CD4-positive, alpha-beta T cell treated with Interferon alpha-2 for 1 hour (primary cell): ENCODE data around the gene RAMP2.

Experiments used
- DNase-seq, 2 donors: peaks; one replicate each; pipeline ENCODE4 v3.0.0-alpha.2; 2020 to 2022

Gene RAMP2

DNA sequence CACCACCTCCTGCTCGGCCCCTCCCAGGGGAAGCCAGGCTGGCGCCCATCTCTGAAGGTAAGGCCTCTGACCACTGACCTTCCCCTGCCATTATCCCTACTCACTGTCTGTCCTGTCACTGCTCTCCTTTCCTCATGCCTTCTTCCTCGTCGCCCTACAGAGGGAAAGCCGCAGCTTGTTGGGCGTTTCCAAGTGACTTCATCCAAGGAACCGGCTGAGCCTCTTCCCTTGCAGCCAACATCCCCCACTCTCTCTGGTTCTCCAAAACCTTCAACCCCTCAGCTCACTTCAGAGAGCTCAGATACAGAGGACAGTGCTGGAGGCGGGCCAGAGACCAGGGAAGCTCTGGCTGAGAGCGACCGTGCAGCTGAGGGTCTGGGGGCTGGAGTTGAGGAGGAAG is 34.4 kb downstream of the RAMP2 start:
- no peak for DNase-seq

DNA sequence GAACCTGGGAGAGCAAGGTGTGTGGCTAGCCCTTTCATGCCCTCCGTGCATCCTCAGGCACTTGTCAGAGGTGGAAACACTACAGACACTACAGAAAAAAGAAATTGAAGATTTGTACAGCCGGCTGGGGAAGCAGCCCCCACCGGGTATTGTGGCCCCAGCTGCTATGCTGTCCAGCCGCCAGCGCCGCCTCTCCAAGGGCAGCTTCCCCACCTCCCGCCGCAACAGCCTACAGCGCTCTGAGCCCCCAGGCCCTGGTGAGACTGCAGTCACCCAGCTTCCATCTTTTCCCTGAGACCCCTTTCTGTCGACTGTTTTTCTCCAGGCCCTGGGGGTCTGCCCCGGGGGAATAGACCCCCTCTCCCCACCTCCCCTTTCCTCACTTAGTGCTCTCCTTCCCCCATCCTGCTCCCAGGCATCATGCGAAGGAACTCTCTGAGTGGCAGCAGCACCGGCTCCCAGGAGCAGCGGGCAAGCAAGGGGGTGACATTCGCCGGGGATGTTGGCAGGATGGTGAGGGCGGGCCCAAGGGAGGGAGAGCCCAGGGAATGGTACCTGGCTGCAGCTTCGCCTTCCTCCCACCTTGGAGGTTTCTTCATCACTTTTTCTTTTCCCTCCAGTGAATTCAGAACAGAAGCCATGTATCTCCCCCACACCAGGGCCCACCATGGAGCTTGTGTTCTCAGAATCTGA is 35.2 kb downstream of the RAMP2 start:
- no peak for DNase-seq

DNA sequence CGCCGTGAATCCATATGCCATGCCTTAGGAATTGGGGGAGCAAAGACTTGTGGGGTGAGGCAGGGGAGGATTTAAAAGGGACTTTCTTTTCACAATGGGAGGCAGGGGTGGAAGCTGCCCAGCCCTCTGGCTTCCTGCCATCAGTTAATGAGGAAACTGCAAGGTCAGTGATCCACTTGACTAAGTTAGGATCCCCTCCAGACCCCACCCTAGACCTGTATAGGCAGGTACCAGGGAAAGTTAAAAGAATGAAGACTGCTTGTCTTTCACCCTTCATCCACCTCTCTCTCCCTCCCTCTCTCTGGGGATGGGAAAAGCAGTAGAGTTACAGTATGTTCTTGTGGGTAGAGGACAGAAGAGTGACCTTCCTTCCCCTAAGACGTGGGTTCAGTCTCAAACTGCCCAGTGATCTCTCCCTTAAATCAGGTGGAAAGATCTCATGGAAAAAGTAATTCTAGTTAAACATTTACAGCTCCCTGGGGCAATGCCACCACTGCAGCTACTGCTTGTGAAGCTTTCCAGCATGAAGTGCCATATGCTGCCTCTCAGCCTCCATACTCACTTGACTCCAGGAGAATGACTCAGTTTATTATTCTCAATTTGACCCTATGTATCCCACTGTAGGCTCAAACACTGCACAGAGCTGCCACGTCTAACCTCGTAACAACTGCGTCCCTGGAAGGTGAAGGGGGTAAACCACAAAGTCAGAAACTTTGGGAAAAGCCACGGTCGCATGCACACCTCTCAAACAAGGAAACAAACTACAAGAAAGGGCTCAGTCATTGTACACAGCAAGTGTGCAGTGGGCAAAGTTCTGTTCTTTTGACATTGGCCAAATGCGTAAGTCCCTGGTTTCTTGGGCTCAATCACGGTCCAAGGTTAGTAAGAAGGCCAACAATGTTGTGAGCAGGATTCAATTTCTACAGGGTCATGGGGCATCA is 36.3 kb downstream of the RAMP2 start:
- DNase-seq = no peak

DNA sequence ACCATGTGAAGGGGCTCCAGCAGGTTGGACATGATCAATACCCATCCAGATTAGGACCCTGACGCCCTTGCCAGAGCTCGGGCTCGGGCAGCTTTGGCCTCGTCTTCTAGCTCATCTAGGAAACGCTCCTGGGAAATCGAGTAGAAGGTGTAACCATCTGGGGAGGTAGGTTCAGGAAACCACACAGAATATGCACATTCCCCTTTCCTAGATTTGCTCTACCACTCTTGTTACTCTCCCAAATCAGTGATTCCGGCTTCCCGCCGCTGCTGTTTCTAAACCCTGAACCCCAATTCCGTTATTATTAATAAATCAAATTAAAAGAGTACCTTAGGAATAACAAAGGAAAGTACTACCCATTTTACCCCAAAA is 37.0 kb downstream of the RAMP2 start:
- DNase-seq = no peak

DNA sequence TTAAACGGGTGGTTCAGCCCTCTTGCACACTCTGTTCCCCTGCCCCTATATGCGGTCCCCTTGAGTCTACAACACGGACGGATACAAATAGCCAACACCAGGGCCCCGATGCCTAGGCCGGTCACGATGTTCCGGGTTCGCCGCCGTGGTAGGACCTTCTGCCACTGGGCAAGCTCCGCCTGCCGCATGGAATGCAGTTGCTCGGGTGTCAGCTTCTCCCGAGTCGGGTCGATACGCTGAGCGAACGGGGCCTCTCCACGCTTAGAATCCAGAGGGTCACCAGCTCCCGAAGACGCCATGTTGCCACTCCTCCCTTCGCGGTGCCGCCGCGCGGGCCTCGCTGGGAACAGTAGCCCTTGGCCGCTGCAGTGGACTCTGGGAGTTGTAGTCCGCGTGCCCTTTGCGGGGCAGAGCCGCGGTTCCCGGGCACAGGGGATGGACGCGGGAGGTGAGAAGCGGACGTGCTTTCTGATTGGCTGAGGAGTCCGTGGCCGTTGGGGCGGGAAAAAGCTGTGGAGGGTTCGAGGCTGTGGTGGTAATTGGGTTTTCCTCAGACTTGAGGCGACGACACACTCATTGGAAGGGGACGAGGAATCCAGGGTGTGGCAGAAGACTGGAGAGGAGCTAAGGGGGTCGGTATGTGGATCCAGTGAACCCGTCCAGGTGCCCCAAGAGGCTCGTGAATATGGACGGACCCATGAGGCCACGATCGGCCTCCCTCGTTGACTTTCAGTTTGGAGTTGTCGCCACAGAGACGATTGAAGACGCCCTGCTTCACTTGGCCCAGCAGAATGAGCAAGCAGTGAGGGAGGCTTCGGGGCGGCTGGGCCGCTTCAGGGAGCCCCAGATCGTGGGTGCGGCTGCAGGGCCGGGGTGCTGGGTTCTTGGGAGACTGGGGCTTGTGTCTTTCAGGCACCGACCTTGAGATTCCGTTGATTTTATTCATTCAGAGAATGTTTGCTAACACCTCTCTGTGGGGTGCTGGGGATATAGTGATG is 37.7 kb downstream of the RAMP2 start, which contains the start of the genes CNTD1 and COA3:
Gene CNTD1 (plus strand): TSS at position 479 of the 998 bp plus-strand sequence. CDS start 207 bp downstream, at position 686.
Gene COA3 (minus strand): TSS at position 322 of the 998 bp plus-strand sequence. CDS start 23 bp downstream, at position 299.
- DNase-seq = peak; percentile 74 to 80

DNA sequence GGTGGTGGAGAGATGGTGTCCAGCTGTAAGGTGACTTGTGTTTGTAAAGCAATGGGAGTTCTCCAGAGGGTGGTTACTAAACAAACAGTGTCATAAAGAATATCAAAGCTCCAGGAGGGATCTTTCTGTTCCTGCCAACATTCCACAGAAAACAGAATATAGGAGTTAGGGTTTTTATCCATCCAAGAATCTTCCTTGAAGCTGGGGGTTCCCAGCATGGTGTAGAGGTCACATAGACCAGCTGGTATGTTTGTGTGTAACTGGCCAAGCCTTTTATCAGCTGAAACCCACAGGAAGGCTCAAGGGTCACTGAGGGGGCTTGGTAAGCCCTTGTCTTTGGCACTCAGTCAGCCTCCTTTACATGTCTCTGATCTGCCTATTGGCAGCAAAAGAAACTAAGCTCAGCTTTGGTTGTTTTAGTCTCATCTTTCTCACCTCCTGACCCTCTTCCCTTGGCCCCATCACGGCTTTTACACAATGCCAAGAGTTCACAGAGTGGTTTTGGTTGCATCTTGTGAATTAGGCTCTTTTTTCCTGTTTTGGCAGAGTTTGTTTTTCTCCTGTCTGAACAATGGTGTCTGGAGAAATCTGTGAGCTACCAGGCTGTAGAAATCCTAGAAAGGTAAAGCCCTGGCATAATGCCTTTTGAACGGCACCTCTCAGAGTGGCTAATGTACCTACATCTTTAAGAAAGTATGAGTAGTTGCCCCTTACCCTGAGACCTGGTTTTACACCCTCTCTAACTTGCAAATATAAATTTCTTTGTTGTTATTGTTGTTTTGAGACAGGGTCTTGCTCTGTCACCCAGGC is 42.3 kb downstream of the RAMP2 start:
- no peak for DNase-seq

DNA sequence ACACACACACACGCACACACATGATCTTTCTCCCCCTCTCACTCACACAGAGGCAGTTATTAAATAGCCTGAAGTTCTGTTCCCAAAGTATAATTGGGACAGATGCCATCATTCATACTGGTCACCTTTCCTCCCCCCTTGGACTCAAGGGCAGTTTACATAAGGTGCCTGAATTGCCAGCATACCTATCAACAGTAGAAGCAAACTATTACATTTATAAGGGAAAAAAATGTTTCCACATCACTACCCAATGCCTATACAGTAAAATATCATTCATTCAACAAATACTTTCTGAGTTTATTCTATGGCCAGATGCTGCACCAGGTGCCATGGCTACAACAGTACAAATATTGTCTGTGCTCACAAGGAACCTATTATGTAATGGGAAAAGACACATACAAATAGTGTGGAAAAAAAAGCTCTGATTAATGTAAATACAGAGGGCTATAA is 43.9 kb downstream of the RAMP2 start:
- no peak for DNase-seq

DNA sequence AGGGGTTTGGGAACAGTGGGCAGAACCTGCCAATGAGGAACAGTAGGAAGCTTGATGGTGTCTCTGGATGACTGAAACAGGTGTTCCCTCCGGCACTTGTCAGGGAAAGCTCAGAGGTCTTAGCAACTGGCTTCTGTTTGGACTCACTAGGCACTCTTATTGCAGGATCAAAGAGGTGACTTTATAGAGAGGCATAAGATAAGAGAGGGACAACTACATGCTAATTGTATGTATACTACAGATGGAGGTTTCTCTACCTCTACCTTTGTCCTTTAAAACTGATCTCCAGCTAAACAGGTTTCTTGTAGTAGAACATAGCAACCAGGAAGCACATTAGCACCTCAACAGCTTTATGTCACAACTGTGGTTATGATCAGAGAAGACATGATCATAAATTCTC is 45.2 kb downstream of the RAMP2 start:
- no peak for DNase-seq

DNA sequence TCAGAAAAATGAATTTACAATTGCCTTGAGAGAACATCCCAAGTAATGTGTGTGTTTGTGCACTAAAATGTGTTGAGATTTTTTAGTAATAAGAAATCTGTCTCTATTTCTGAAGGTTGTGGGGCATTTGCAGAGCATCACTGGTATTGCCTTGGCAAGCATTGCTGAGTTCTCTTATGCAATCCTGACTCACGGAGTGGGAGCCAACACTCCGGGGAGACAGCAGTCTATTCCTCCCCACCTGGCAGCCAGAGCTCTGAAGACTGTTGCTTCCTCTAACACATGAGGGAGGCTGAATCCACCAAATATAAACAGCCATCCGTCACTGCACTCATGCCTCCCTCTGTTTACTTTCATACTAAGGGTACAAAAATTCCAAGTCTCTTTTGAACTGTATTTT is 48.2 kb downstream of the RAMP2 start:
- no peak for DNase-seq
